ENCODE data around the gene TRIM62.
A peak's percentile ranks its signal among the peaks of the same experiment; 100 is the strongest.
"Not testable (repeated sequence)": the region's sequence is repeated elsewhere in the genome, so short reads cannot be mapped to it uniquely, and the experiment has no call there.

The TRIM62 gene

GRCh38 chr1:33111965-33112364, 69.9 kb downstream of the TRIM62 start:
- DNase-seq (ENCODE audit: low read depth in 2 of 2, low spot score in 1 of 2), result no peak

GRCh38 chr1:33110477-33110876, 71.4 kb downstream of the TRIM62 start:
- DNase-seq (ENCODE audit: low read depth in 2 of 2, low spot score in 1 of 2), result no peak

GRCh38 chr1:33100119-33100415, 81.8 kb downstream of the TRIM62 start:
- not testable (repeated sequence) for DNase-seq (ENCODE audit: low read depth in 2 of 2, low spot score in 1 of 2)

- DNase-seq (ENCODE audit: low read depth in 2 of 2, low spot score in 1 of 2), result peak; percentile 19 to 37
Observed at GRCh38 chr1:33099290-33100118, 82.3 kb downstream of the TRIM62 start.

GRCh38 chr1:33098371-33098770, 83.5 kb downstream of the TRIM62 start:
- no peak for DNase-seq (ENCODE audit: low read depth in 2 of 2, low spot score in 1 of 2)

GRCh38 chr1:33097762-33098161, 84.1 kb downstream of the TRIM62 start:
- DNase-seq (ENCODE audit: low read depth in 2 of 2, low spot score in 1 of 2), result no peak

- no peak for DNase-seq (ENCODE audit: low read depth in 2 of 2, low spot score in 1 of 2)
Observed at GRCh38 chr1:33097137-33097611, 84.7 kb downstream of the TRIM62 start.

GRCh38 chr1:33096363-33097005, 85.4 kb downstream of the TRIM62 start:
- no peak for DNase-seq (ENCODE audit: low read depth in 2 of 2, low spot score in 1 of 2)
